ENCODE results near the gene TNIP2. TPM values are rescaled to one million over a fixed set of nuclear protein-coding genes. Genes with fewer than 3 reads are reported as not detected.

Gene TNIP2
- total RNA-seq, 4 donors from 2014 or later = 40.1 to 58.2 (median 45.5) TPM

DNA sequence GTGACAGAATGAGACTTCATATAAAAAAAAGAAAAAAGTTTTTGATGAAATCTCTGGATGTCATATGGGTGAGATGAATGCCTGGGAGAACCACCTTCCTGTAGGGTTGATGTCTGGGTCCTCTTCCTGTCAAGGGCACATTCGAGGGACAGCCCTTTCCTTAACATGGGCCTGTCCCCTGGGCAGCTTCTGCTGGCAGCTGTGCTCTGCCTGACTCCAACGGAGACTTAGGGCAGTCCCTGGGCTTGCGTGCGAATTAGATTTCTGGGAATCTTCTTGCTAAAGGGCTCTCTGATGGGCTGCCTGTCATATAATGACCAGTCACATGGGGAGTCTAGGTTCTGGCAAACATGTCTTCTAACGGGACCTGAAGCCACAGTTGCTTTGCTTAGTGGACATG lies 40.7 kb downstream of the TNIP2 start:
- intact Hi-C loops (cut with DNase I) = no loop called here
- no peak for DNase-seq
- Histone ChIP-seq H3K27ac (no peak overlapping the region), H3K36me3 (peaks cover 0 to 80% (median 17%) of the 10 kb centered on the region in 3 donors), H3K4me1 (peaks cover 0 to 22% (median 10%) of the 10 kb centered on the region in 3 donors), H3K27me3 (no peaks in the 10 kb centered on the region), H3K4me3 (no peak overlapping the region), H3K9me3 (no peaks in the 10 kb centered on the region)
- TF ChIP-seq POLR2A (IDR thresholded peaks at IDR 0.05) = no peak
- TF ChIP-seq, protein P1, sequence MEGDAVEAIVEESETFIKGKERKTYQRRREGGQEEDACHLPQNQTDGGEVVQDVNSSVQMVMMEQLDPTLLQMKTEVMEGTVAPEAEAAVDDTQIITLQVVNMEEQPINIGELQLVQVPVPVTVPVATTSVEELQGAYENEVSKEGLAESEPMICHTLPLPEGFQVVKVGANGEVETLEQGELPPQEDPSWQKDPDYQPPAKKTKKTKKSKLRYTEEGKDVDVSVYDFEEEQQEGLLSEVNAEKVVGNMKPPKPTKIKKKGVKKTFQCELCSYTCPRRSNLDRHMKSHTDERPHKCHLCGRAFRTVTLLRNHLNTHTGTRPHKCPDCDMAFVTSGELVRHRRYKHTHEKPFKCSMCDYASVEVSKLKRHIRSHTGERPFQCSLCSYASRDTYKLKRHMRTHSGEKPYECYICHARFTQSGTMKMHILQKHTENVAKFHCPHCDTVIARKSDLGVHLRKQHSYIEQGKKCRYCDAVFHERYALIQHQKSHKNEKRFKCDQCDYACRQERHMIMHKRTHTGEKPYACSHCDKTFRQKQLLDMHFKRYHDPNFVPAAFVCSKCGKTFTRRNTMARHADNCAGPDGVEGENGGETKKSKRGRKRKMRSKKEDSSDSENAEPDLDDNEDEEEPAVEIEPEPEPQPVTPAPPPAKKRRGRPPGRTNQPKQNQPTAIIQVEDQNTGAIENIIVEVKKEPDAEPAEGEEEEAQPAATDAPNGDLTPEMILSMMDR (IDR thresholded peaks at IDR 0.05) = no peak
- 67 to 79% methylated on average over 5 of the region's 5 CpGs for WGBS, 2 donors

DNA sequence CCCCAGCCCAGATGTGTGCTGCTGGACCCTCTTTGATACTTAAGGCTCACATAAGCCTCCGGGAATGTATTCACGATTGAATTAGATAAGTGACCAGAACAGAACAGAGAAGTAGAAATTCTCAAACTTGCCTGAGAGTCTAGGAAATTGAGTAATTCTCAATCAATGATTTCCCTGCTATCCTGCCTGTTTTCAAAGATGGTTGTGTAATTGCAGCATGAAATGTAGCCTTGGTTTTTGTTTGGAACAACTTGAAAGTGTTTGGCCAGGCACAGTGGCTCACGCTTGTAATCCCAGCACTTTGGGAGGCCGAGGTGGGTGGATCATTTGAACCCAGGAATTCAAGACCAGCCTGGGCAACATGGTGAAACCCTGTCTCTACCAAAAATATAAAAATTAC lies 41.2 kb downstream of the TNIP2 start:
- Histone ChIP-seq H3K36me3 (peaks cover 0 to 77% (median 17%) of the 10 kb centered on the region in 3 donors), H3K9me3 (no peaks in the 10 kb centered on the region), H3K27ac (peak overlapping the region in 3 of 4 donors; percentile 43 to 68 (median 57)), H3K4me3 (no peak overlapping the region), H3K4me1 (peaks cover 0 to 22% (median 10%) of the 10 kb centered on the region in 3 donors), H3K27me3 (no peaks in the 10 kb centered on the region)
- TF ChIP-seq, protein P1 (IDR thresholded peaks at IDR 0.05) = no peak
- no peak for TF ChIP-seq POLR2A (IDR thresholded peaks at IDR 0.05)
- intact Hi-C loops (cut with DNase I) = no loop called here
- 65 to 73% methylated on average over 4 of the region's 4 CpGs for WGBS, 2 donors
- no peak for DNase-seq

DNA sequence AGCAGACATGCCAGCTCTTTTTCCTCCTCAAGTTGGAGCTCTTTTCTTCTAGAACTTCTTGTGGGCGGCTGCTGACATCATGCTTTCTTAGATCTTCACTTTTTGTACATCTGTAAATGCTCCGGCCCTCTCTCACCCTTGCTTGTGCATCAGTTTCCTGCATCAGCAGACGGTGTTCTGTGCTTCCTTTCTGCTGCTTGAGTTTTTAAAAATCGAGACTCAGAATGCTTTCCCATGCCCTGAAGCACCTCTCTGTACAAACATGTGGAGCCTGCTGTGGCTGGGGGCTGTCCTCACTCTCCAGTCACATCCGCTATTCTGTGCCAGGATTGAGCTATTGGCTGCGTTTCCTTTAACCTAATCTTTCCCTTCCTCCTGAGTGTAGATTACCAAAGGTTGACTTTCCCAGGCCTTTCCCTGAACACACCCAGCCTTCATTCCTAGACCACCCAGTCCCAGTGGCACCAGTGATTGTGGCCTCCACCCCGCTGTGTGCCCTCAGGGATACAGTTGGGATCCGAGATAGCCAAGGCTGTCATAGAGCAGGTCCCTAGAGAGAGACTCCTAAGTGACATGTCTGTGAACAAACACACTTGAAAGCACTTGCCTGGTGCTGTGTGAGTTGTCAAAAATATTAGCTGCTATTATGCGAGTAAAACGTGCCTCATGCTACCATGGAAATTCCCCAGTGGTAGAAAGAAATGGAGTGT lies 41.9 kb downstream of the TNIP2 start:
- WGBS, 2 donors = 27 to 32% methylated on average over 10 of the region's 10 CpGs
- TF ChIP-seq, protein P1 (IDR thresholded peaks at IDR 0.05) = no peak
- TF ChIP-seq POLR2A (IDR thresholded peaks at IDR 0.05) = no peak
- H3K4me1 ChIP-seq = peaks cover 0 to 22% (median 10%) of the 10 kb centered on the region in 3 donors
- intact Hi-C loops (cut with DNase I) = no loop called here
- H3K9me3 ChIP-seq = no peaks in the 10 kb centered on the region
- DNase-seq = no peak
- H3K27ac ChIP-seq = peak overlapping the region; percentile 30 to 68 (median 50)
- H3K4me3 ChIP-seq = peak overlapping the region in 1 of 4 donors; percentile 5
- H3K27me3 ChIP-seq = no peaks in the 10 kb centered on the region
- peaks cover 0 to 70% (median 17%) of the 10 kb centered on the region in 3 donors for H3K36me3 ChIP-seq

DNA sequence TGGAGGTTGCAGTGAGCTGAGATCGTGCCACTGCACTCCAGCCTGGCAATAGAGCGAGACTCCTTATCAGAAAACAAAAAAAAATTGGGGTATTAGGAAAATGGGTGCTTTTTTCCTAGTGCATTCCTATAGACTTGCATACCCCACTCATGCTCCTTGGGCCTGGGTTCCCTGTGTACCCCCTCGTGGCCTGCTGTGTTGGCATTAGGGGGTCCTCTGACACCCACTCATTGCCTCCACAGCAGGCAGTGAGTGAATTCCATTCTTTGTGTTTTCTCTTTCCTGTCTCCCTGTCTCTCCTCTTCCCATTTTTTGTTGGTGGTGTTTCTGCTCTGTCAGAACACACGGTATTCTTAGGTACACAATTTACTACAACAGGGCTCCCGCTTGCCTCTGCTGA lies 42.8 kb downstream of the TNIP2 start:
- Histone ChIP-seq H3K27me3 (no peaks in the 10 kb centered on the region), H3K9me3 (no peaks in the 10 kb centered on the region), H3K27ac (peak overlapping the region in 2 of 4 donors; percentile 43 to 68), H3K4me1 (peaks cover 0 to 22% (median 10%) of the 10 kb centered on the region in 3 donors), H3K36me3 (peaks cover 0 to 65% (median 17%) of the 10 kb centered on the region in 3 donors), H3K4me3 (no peak overlapping the region)
- intact Hi-C loops (cut with DNase I) = no loop called here
- DNase-seq = no peak
- WGBS, 2 donors = 86 to 96% methylated on average over 4 to 5 of the region's 5 CpGs
- TF ChIP-seq POLR2A (IDR thresholded peaks at IDR 0.05) = no peak
- TF ChIP-seq, protein P1 (IDR thresholded peaks at IDR 0.05) = no peak

DNA sequence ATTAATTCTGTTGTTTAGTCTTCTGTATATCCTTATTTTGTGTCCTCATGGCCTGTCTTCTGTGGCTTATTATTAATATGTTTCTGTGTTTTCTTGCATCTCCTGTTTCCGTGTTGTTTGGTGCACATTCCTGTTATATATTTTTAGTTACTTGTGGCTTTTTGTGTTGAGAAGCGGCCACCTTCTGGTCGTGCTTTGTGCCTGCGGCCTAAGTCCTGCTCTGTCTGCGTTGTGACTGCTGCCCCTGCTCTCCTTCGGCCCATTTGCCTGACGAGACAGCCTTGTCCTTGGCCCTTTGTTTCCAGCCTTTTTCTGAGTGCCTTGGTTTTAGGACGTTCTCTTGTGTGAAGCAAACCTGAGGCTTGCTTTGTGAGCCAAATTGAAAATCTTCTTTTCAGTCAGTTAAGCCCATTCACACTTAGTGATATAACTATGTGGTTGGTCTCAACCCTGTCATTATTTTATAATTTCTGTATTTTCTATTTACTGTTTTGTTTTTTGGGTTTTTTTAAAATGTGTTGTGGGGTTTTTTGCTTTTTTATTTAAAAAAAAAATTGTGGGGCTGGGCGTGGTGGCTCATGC lies 43.8 kb downstream of the TNIP2 start:
- no peak overlapping the region for H3K27ac ChIP-seq
- TF ChIP-seq, protein P1 (IDR thresholded peaks at IDR 0.05) = no peak
- TF ChIP-seq POLR2A (IDR thresholded peaks at IDR 0.05) = no peak
- intact Hi-C loops (cut with DNase I) = no loop called here

More for the DNA sequence above, 43.8 kb downstream of the TNIP2 start:
- peaks cover 0 to 22% (median 10%) of the 10 kb centered on the region in 3 donors for H3K4me1 ChIP-seq
- no peaks in the 10 kb centered on the region for H3K9me3 ChIP-seq
- peaks cover 0 to 68% (median 15%) of the 10 kb centered on the region in 3 donors for H3K36me3 ChIP-seq
- whole genome bisulfite sequencing, 2 donors = 74 to 85% methylated on average over 8 of the region's 9 CpGs
- no peaks in the 10 kb centered on the region for H3K27me3 ChIP-seq
- H3K4me3 ChIP-seq = no peak overlapping the region
- DNase-seq = no peak
